Adrenal gland (tissue), 12 donors: ENCODE measurements around the gene GPC6. TPM values are rescaled to one million over a fixed set of nuclear protein-coding genes. Genes with fewer than 3 reads are reported as not detected.
"Not testable (repeated sequence)": the region's sequence is repeated elsewhere in the genome, so short reads cannot be mapped to it uniquely, and the experiment has no call there.

Source experiments
- DNase-seq, 7 donors: peaks; one replicate each; pipeline ENCODE4 v3.0.0-alpha.2; 2019 to 2020
- H3K27ac ChIP-seq, 5 donors: fragments of 200-600 bp; sonication (generic) in 4 of 5; 1 replicate in 3 of 5; 2 replicates in 2 of 5; pipeline versions ENCODE4 v1.5.1 to v1.8.0; 2016 to 2020; ENCODE audit warnings: mild to moderate bottlenecking in 1 of 5
- H3K27me3 ChIP-seq: fragments of 200-600 bp; 2 replicates; pipeline ENCODE4 v1.8.0; 2021
- H3K36me3 ChIP-seq, 2 donors: fragments of 200-600 bp; replicated peaks in 1 of 2; 1 replicate in 1 of 2; 2 replicates in 1 of 2; pipeline versions ENCODE4 v1.5.1 to v1.8.0; 2018 to 2022
- H3K4me1 ChIP-seq, 2 donors: fragments of 200-600 bp; replicated peaks in 1 of 2; 1 replicate in 1 of 2; 2 replicates in 1 of 2; pipeline versions ENCODE4 v1.5.1 to v1.8.0; 2018 to 2021
- H3K4me3 ChIP-seq, 4 donors: fragments of 200-600 bp; sonication (generic) in 3 of 4; one replicate each; pipeline ENCODE4 v1.5.1; 2016 to 2018
- H3K9me3 ChIP-seq, 3 donors: fragments of 200-600 bp; sonication (generic) in 1 of 3; replicated peaks in 1 of 3; 1 replicate in 2 of 3; 2 replicates in 1 of 3; pipeline versions ENCODE4 v1.5.1 to v1.8.0; 2016 to 2021
- CTCF ChIP-seq, 6 experiments: fragments of 450-650 bp in 4 of 6; fragments of 200-600 bp in 2 of 6; sonication (generic) in 1 of 6; IDR thresholded peaks; 1 replicate in 5 of 6; 2 replicates in 1 of 6; pipeline versions ENCODE4 v1.5.1 to v1.8.0; 2016 to 2021; ENCODE audit warnings: antibody characterized with exemption in 6 of 6, mild to moderate bottlenecking in 2 of 6, moderate library complexity in 1 of 6
- POLR2A ChIP-seq, 2 donors: fragments of 450-650 bp; IDR thresholded peaks; one replicate each; pipeline ENCODE4 v1.6.1; 2017; ENCODE audit warnings: antibody characterized with exemption in 2 of 2, mild to moderate bottlenecking in 2 of 2, moderate library complexity in 1 of 2
- WGBS, 4 donors: extraction: QIAGEN DNeasy Blood & Tissue Kit in 2 of 4; methylation state at CpG; one replicate each; pipeline versions ENCODE4 v1.1.5 to v1.1.7; 2013 to 2017; 5-methylcytosine and 5-hydroxymethylcytosine counted together
- intact Hi-C, 2 donors: fragments of 100-400 bp; cut with DNase I; formaldehyde crosslinking; loops; one replicate each; pipeline versions ENCODE4 v1.14.1 to v1.15.0; 2022 to 2023
- polyA plus RNA-seq, 3 donors: library from polyadenylated mRNA; stranded (reverse); fragments of 200-250 nt in 2 of 3; fragments of 350-450 nt in 1 of 3; fragmentation: Illumina TruSeq in 1 of 3; extraction: RNeasy Lipid Tissue Mini Kit (QIAGEN cat#74804) in 1 of 3; gene quantifications; one replicate each; pipeline ENCODE4 v1.2.3, GENCODE V29; 2013 to 2014
- total RNA-seq, 9 donors: library from RNA; depleted of rRNA in 4 of 9; stranded (reverse); fragments of >200 nt in 4 of 9; fragments of 120-200 nt in 1 of 9; fragmentation: NEBNext Ultra II Directional in 1 of 9; extraction: Animal tissue kit (Norgen Biotek cat#: 25700) in 1 of 9; gene quantifications; one replicate each; pipeline versions ENCODE4 v1.1.0 to v1.2.4, GENCODE V29; 2013 to 2023
- donor health status: healthy with polysubstance abuse.
- donor health status: Bipolar disorder and iron deficiency.
- donor health status: DM: yes; HTN: yes; CAD: no.
- donor health status: DM: no; HTN: no; CAD: no.
- donor health status: DM: no; HTN: no; CAD: no.
- donor health status: DM: yes; HTN: yes; CAD: no.

The GPC6 gene
- total and polyA plus RNA-seq, 12 donors, result 0.37 to 62.3 (median 2.5) TPM

DNA sequence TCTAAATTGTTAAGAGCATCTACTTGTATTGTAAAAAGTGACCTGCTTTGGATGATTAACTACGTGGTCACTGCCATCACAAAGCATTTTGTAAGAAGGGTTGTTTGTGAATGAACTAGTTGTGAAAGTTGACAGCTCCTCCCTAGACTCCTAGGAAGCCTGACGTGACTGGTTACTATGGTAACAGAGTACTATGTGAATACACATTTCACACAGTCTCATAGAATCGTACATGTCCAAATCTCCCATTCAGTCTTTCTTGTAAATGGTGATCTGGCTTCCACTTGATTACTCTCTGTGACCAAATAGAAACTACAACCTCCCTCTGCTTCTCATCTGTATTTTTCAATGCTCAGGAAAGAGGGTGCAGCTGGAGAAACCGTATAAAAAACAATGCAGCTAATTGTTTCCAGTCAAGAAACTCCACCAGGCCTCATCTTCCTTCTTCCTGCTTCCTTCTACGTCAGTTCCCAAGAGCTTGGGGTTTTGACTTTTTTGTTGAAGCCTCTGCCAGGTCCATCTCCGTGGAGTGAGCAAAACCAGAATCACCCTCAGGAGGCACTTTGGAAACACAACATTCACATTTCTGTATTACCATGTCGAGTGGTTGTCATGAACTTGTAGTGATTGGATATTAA lies 83.4 kb downstream of the GPC6 start:
- TF ChIP-seq CTCF (IDR thresholded peaks at IDR 0.05) (no peak), POLR2A (IDR thresholded peaks at IDR 0.05) (no peak)
- DNase-seq, result no peak
- Histone ChIP-seq H3K9me3 (no peaks in the 10 kb centered on the region), H3K36me3 (no peaks in the 10 kb centered on the region), H3K4me1 (no peaks in the 10 kb centered on the region), H3K27me3 (no peaks in the 10 kb centered on the region), H3K4me3 (no peak overlapping the region), H3K27ac (no peak overlapping the region)
- 67 to 75% (median 72%) methylated on average over 7 of the region's 7 CpGs for WGBS, 4 donors
- intact Hi-C loops, result no loop called here

DNA sequence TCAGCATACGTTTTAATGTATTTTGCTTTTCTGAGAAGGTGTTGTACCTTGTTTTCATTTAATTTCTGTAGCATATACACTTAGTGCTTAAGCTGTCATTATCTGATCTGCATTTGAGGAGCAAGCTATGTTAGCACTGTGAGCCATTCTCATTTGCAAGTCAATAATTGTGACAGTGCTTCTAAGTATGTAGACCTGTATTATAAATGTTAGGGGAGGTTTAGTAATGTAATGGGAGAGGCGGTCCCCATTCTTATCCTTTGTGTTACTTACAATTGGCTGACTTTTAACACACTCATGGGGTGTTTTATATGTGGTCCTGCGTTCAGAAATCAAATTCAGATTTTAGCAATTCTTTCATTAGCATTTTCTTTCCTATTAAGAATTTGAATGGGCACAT lies 90.2 kb downstream of the GPC6 start:
- intact Hi-C loops, result no loop called here
- no peak for DNase-seq
- no peak overlapping the region for H3K27ac ChIP-seq

DNA sequence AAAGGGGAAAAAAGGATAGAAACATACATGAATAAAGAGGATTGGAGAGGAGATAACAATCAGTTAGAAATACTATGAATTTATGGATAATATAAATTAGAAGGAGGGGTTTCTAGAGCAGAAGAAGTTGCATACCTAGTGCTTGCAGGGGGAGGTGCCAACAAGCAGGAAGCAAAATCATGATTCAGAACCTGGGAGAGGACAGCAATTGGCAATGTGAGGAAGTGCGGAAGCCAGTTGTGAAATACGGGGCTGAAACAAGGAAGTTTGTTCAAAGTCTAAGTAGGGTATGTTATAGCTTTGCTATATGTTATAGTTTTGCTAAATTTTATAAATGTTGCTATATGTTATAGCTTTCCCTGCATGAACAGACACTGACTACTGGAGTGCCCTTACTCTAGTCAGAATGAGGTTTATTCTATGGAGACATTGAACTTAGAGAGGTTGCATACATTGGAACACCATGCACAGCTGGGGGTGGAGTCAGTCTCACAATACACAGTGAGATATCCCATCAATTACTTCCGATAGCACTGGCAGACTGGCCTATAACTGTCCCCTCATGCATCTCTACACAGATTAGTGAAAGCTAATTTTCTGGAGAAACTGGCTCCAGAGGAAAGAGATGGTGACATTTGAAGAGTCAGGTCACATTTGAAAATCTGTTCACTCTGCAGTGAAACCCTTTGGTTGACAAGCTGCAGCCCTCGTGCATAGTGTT lies 92.1 kb downstream of the GPC6 start:
- DNase-seq, result no peak
- WGBS, 4 donors, result 73 to 92% (median 78%) methylated on average over 4 of the region's 4 CpGs
- no peak overlapping the region for H3K27ac ChIP-seq
- no peak overlapping the region for H3K4me3 ChIP-seq
- no peaks in the 10 kb centered on the region for H3K9me3 ChIP-seq
- no peaks in the 10 kb centered on the region for H3K27me3 ChIP-seq
- TF ChIP-seq CTCF (IDR thresholded peaks at IDR 0.05) (no peak), POLR2A (IDR thresholded peaks at IDR 0.05) (no peak)
- no peaks in the 10 kb centered on the region for H3K36me3 ChIP-seq
- H3K4me1 ChIP-seq, result no peaks in the 10 kb centered on the region
- intact Hi-C loops, result no loop called here

More for the DNA sequence above, 90.2 kb downstream of the GPC6 start:
- Histone ChIP-seq H3K4me3 (no peak overlapping the region), H3K9me3 (no peaks in the 10 kb centered on the region), H3K36me3 (no peaks in the 10 kb centered on the region), H3K27me3 (no peaks in the 10 kb centered on the region), H3K4me1 (no peaks in the 10 kb centered on the region)
- 70 to 83% (median 77%) methylated on average over 3 of the region's 3 CpGs for WGBS, 4 donors
- no peak for TF ChIP-seq CTCF (IDR thresholded peaks at IDR 0.05)
- TF ChIP-seq POLR2A (IDR thresholded peaks at IDR 0.05), result no peak

GRCh38 chr13:93320942-93321341 lies 94.3 kb downstream of the GPC6 start:
- Histone ChIP-seq H3K4me1 (no peaks in the 10 kb centered on the region), H3K9me3 (no peaks in the 10 kb centered on the region), H3K27me3 (no peaks in the 10 kb centered on the region), H3K4me3 (no peak overlapping the region), H3K27ac (no peak overlapping the region), H3K36me3 (no peaks in the 10 kb centered on the region)
- 76 to 86% (median 84%) methylated on average over 3 of the region's 3 CpGs for WGBS, 4 donors
- intact Hi-C loops, result no loop called here
- DNase-seq, result no peak
- TF ChIP-seq CTCF (IDR thresholded peaks at IDR 0.05) (no peak), POLR2A (IDR thresholded peaks at IDR 0.05) (no peak)

DNA sequence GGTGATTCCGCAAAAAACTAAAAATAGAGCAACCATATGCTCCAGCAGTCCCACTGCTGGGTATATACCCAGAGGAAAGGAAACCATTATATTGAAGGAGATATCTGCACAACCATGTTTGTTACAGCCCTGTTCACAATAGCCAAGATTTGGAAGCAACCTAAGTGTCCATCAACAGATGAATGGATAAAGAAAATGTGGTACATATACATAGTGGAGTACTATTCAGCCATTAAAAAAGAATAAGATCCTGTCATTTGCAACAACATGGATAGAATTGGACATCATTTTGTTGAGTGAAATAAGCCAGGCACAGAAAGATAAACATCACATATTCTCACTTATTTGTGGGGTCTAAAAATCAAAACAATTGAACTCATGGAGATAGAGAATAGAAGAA lies 97.3 kb downstream of the GPC6 start:
- H3K36me3 ChIP-seq, H3K4me3 ChIP-seq, H3K27ac ChIP-seq, H3K9me3 ChIP-seq, H3K27me3 ChIP-seq, DNase-seq, intact Hi-C loops, H3K4me1 ChIP-seq: not testable (repeated sequence)
- 90 to 100% (median 95%) methylated on average over 1 of the region's 1 CpG for WGBS, 4 donors
